Breast epithelium (tissue), 3 donors: ENCODE measurements around the gene PLEKHG4.

Experiments
- CTCF ChIP-seq, 3 donors: fragments of 450-650 bp; IDR thresholded peaks; one replicate each; pipeline ENCODE4 v1.5.1; 2016 to 2017; ENCODE audit warnings: antibody characterized with exemption in 3 of 3, mild to moderate bottlenecking in 3 of 3, moderate library complexity in 3 of 3
- POLR2A ChIP-seq: fragments of 450-650 bp; IDR thresholded peaks from one replicate; pipeline ENCODE4 v1.6.1; 2016; ENCODE audit warnings: antibody characterized with exemption, mild to moderate bottlenecking, moderate library complexity
- POLR2AphosphoS5 ChIP-seq, 3 donors: sonication (generic); formaldehyde crosslinking; IDR thresholded peaks; one replicate each; pipeline ENCODE4 v1.6.1; 2017; ENCODE audit warnings: antibody characterized with exemption in 3 of 3

GRCh38 chr16:67301080-67301782 is 21.9 kb downstream of the PLEKHG4 start:
- TF ChIP-seq CTCF (IDR thresholded peaks at IDR 0.05) (no peak), POLR2A (no peak), POLR2AphosphoS5 (IDR thresholded peaks at IDR 0.05) (no peak)
